Cardiac fibroblast (primary cell): Measurements from ENCODE around the gene GIGYF1.

ENCODE experiments used
- DNase-seq, 2 donors: peaks; one replicate each; pipeline versions ENCODE4 v3.0.0 to v3.0.0-alpha.2; 2010; ENCODE audit warnings: low read depth in 2 of 2
- H3K4me3 ChIP-seq, 2 donors: replicated peaks in 1 of 2; 1 replicate in 1 of 2; 2 replicates in 1 of 2; pipeline ENCODE4 v1.5.1; 2011; ENCODE audit warnings: low read depth in 2 of 2, low read length in 2 of 2, mild to moderate bottlenecking in 2 of 2, moderate library complexity in 1 of 2
- CTCF ChIP-seq: IDR thresholded peaks from one replicate; pipeline ENCODE4 v1.5.1; 2011; ENCODE audit warnings: low read depth, mild to moderate bottlenecking, low read length, inconsistent platforms

GIGYF1 gene

DNA sequence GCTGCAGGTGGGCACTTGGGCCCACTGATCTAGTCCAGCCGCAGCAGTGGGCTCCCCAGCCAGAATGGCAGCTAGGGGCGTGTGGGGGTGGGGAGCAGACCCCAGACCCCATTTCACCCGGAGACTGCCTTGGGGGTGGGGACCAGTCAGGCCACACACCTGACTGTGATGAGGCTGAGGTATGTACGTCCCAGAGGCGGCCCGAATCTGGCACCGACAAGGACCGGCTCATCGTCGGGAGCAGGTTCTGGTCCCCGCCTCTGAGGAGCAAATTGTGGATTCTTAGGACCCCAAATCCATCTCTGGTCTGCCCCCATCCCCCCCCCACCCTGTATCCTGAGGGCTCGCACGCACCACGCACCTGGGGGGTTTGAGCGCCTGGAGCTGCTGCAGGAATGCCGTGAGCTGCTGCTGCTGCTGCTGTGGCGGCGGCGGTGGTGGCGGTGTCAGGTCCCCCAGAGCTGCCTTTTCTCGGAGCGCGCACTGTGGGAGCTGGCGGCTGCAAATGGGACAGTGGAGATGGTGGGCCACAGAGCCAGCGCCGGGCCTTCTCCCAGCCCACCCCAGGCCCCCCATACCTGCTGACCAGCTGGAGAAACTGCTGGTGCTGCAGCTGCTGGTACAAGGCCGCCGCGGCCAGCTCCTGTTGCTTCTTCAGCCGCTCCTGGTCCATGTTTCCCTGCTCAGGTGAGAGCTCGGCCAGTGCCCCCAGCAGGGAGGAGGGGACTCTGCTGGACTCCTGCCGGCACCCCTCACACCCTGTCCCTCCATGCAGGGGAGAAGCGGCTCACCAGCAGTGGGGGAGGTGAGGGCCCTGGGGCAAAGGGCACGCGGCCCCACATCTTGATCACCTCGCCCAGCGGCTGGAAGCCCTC, 10.2 kb downstream of the GIGYF1 start:
- no peak for DNase-seq
- TF ChIP-seq CTCF, result no peak
- no peak overlapping the region for H3K4me3 ChIP-seq

DNA sequence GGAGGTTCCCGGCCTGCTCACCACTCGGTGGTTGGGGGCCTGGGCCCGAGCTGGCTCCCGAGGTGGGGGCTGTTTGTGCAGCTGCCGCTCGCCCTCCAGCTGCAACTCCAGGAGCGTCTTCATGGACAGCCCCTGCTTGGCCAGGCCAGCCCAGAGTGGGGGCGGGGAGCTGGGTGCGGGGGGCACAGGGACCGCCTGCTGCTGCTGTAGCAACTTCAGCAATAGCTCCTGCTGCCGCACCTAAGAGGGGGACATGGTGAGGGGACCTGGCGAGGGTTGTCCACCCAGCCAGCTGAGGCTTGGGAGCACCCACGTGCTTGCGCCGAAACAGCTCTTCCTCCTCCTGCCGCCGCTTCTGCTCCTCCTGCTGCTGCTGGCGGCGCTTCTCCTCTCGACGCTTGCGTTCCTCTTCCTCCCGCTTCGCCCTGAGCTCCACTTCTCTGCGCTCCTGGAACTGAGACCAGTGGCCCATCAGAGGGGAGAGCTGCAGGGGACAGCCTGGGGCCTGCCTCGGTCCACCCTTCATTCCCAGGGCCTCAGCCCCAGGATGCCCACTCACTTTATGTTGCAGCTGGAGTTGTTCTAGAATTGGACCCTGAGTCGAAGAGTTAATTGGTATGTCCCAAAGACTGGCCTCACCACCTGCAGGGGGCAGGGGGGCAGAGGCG, 10.9 kb downstream of the GIGYF1 start:
- TF ChIP-seq CTCF, result no peak
- no peak for DNase-seq
- H3K4me3 ChIP-seq, result no peak overlapping the region

- TF ChIP-seq CTCF, result no peak
- DNase-seq, result peak in 1 of 2 donors; percentile 36
- no peak overlapping the region for H3K4me3 ChIP-seq
Observed at GRCh38 chr7:100682228-100682741, 11.8 kb downstream of the GIGYF1 start.

- no peak overlapping the region for H3K4me3 ChIP-seq
- DNase-seq, result no peak
- no peak for TF ChIP-seq CTCF
Observed at GRCh38 chr7:100681491-100682227, 12.4 kb downstream of the GIGYF1 start.

- DNase-seq, result no peak
- no peak overlapping the region for H3K4me3 ChIP-seq
- TF ChIP-seq CTCF, result no peak
Observed at GRCh38 chr7:100680576-100681271, 13.3 kb downstream of the GIGYF1 start.

DNA sequence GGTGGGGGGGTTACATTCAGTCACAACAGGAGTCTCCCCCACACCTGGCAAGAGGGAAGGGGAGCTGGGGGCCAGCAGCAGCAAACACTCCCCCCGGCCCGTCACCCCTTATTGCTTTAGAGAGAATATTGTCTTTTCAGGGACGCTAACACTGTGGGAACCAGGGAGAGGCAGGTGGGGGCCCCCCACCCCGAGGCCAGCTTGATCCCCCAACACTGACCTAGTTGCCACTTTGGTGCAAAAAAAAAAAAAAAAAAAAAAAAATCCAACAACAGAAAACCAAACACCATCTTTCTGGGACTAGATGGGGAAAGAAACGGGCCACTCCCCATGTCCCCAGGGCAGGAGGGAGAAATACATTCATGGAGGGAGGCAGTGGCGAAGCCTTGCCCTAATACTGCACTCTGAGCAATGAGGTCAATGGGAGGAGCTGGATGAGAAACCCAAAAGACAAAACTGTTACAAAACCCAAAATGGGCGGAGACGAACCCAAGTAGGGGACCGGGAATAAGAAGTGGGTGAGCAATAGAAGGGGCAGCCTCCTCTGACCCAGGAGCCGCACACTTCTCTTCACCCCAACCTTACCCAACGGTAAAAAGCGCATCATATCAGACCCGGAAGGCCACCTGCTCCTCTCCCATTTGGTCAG, 14.0 kb downstream of the GIGYF1 start:
- H3K4me3 ChIP-seq, result no peak overlapping the region
- DNase-seq, result peak in 1 of 2 donors; percentile 59
- TF ChIP-seq CTCF, result no peak
